CD4-positive, alpha-beta T cell (primary cell): Measurements from ENCODE around the gene MALAT1. TPM values are rescaled to one million over a fixed set of nuclear protein-coding genes. Genes with fewer than 3 reads are reported as not detected.

Source experiments
- ATAC-seq: fragments of 200-7000 bp; cut with Tn5 transposase; one replicate; pipeline ENCODE4 v1.10.0; 2022; ENCODE audit warnings: mild to moderate bottlenecking; ENCODE audit not compliant: poor library complexity
- CTCF ChIA-PET: fragments of 350-600 bp; sonication (Branson Sonifier 250); formaldehyde crosslinking; loops from one replicate; lab custom pipeline; 2021; ENCODE audit warnings: antibody characterized with exemption, inconsistent platforms; lab: Charles Lee
- POLR2A ChIA-PET: fragments of 350-600 bp; sonication (Branson Sonifier 250); formaldehyde crosslinking; loops from one replicate; lab custom pipeline; 2021; ENCODE audit warnings: antibody characterized with exemption, inconsistent platforms; lab: Charles Lee
- DNase-seq, 14 experiments: peaks; one replicate each; pipeline ENCODE4 v3.0.0-alpha.2; 2013 to 2020; ENCODE audit warnings: mixed read lengths in 2 of 14
- H3K27ac ChIP-seq, 2 donors: one replicate each; pipeline versions ENCODE4 v1.5.1 to v1.7.0; 2013; ENCODE audit warnings: low read length in 2 of 2, low read depth in 1 of 2, mild to moderate bottlenecking in 1 of 2
- H3K27me3 ChIP-seq, 2 experiments: 1 replicate in 1 of 2; 2 replicates in 1 of 2; pipeline versions ENCODE4 v1.6.1 to v1.7.0; 2013; ENCODE audit warnings: low read length in 2 of 2, control low read depth in 1 of 2, mild to moderate bottlenecking in 1 of 2, moderate library complexity in 1 of 2; ENCODE audit not compliant: insufficient read depth in 2 of 2, control insufficient read depth in 1 of 2
- H3K36me3 ChIP-seq: one replicate; pipeline ENCODE4 v1.6.1; 2013; ENCODE audit warnings: low read length, control low read depth; ENCODE audit not compliant: insufficient read depth
- H3K4me1 ChIP-seq: one replicate; pipeline ENCODE4 v1.6.1; 2013; ENCODE audit warnings: low read length, control low read depth; ENCODE audit not compliant: insufficient read depth
- H3K4me3 ChIP-seq: one replicate; pipeline ENCODE4 v1.5.1; 2013; ENCODE audit warnings: mild to moderate bottlenecking, low read length, moderate library complexity
- H3K9me3 ChIP-seq, 2 experiments: 1 replicate in 1 of 2; 2 replicates in 1 of 2; pipeline versions ENCODE4 v1.6.1 to v1.7.0; 2013; ENCODE audit warnings: low read length in 2 of 2, mild to moderate bottlenecking in 2 of 2, control low read depth in 1 of 2, moderate library complexity in 1 of 2; ENCODE audit not compliant: control insufficient read depth in 1 of 2, insufficient read depth in 1 of 2
- H3K27ac Mint-ChIP-seq: one replicate; pipeline ENCODE4 v1.8.0; 2020; ENCODE audit warnings: mixed read lengths
- H3K27me3 Mint-ChIP-seq: one replicate; pipeline ENCODE4 v1.8.0; 2021; ENCODE audit warnings: mixed read lengths
- H3K36me3 Mint-ChIP-seq: one replicate; pipeline ENCODE4 v1.8.0; 2021; ENCODE audit warnings: low read depth, mixed read lengths
- H3K4me1 Mint-ChIP-seq: one replicate; pipeline ENCODE4 v1.8.0; 2021; ENCODE audit warnings: low read depth, mixed read lengths
- H3K4me3 Mint-ChIP-seq: one replicate; pipeline ENCODE4 v1.8.0; 2020; ENCODE audit warnings: mild to moderate bottlenecking, mixed read lengths
- H3K9me3 Mint-ChIP-seq: one replicate; pipeline ENCODE4 v1.8.0; 2020; ENCODE audit warnings: mixed read lengths
- CTCF ChIP-seq: fragments of 200-600 bp; IDR thresholded peaks from one replicate; pipeline ENCODE4 v1.8.0; 2022; ENCODE audit warnings: antibody characterized with exemption, mild to moderate bottlenecking
- intact Hi-C, 2 experiments: fragments of 100-400 bp; cut with DNase I in 1 of 2; cut with micrococcal nuclease in 1 of 2; formaldehyde crosslinking; loops; one replicate each; pipeline versions ENCODE4 v1.15.1 to v1.9.0; 2023 to 2025; cut with DNase I, micrococcal nuclease
- total RNA-seq, 174 experiments: library from RNA in 2 of 174; stranded (reverse) in 2 of 174; gene quantifications; one replicate each; pipeline ENCODE4 v1.2.3 and lab custom pipeline; 2021 to 2026

MALAT1 gene
- total RNA-seq, 2 experiments from 2014 or later, result 31,509 to 32,316 TPM

DNA sequence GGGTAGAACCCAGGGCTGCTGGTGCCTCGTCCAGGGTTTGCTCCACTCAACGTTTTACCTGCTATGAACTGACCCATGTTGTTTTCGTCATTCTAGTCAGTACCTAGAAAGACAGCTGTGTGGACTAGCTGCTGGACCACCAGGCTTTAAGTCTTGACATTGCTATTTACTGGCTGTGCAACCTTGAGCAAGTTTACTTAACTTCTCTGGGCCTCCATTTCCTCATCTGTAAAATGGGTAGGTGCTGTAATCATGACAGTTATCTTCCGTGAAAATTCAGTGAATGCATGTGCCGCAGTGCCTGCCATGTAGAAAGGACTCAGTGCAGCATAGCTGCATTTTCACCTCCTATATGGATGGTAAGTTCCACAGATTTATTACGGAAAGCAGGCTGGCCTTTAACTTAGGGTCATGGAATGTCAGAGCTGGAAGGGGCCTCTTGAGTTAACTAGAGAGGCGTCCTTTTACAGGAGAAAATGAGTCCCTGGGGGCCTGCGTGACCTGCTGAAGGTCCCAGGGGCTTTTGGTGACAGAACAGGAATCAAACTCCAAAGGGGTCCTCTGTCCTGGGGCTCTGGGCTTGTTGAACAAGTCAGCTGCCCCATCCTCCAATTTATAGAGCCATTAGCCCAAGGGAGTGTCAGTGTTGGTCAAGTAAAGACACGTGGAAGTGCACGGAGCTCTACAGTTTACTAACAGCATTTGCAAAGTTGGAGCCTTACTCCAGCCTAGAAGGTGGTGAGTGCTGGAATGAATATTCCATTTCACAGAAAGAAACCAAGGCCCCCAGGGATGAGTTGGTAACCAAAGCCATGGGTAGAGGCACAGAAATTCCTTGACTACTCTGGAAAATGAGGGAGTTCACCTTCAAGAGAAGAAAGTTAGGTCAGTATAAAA, 12.0 kb upstream of the MALAT1 start:
- POLR2A ChIA-PET, result interaction anchor here (0.7 to 9.2 kb wide), 7 partner anchors 9 to 80 kb away, joined by 3 to 163 read pairs (median 7); partner anchors contain the start of gene MALAT1
- Mint-ChIP-seq H3K4me3 (no peak overlapping the region), H3K27ac (no peak overlapping the region)

DNA sequence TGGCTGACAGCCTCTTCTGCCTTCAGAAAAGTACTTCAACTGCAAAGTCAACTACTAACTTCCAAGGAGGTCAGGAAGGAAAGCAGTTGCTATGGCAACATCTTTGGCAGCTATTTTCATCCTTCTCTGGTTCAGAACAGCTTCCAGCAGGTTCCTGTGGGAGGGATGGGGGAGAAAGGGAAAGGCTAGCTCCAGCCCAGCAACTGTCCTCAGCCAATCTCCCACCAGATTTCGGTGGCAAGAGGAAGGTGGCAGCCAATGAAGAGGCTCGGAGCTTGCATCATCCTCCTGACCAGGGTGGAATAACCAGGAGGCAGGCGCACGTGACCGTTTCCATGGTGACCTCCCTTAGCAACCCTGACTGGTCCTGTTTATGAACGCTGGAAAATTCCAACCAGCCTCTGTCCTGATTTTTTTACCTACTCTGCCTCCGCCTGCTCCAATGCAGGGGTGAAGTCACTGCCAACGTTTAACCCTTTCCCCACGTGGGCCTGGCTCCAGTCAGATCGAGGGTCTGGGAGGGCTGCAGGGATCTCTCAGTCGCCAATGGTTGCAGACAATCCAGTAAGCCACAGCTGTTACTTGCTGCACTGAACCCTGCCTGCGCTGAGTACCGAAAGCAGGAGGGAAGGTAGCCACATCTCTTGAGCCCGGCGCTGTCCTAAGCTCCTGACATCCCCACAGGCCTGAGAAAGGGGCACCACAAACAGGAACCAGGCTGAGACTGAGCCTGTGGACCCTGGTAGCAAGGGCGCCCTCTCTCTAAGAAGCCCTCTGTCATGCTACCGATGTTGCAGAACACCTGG, 11.2 kb upstream of the MALAT1 start:
- DNase-seq, result peak in 4 of 14 experiments; percentile 34 to 80 (median 60)
- no peaks in the 10 kb centered on the region for H3K36me3 Mint-ChIP-seq
- peaks cover 24% of the 10 kb centered on the region for H3K4me1 Mint-ChIP-seq
- Histone ChIP-seq H3K36me3 (no peaks in the 10 kb centered on the region), H3K9me3 (no peaks in the 10 kb centered on the region), H3K27ac (no peak overlapping the region), H3K4me3 (no peak overlapping the region), H3K27me3 (no peaks in the 10 kb centered on the region), H3K4me1 (peaks cover 28% of the 10 kb centered on the region)
- no peak for TF ChIP-seq CTCF
- ChIA-PET POLR2A (interaction anchor here (0.7 to 9.2 kb wide), 13 partner anchors 10 to 81 kb away, joined by 3 to 163 read pairs (median 5); partner anchors contain the start of gene MALAT1), CTCF (interaction anchor here (1.2 kb wide), 1 partner anchor 106 kb away, joined by 3 read pairs; no protein-coding TSS in a partner anchor)
- peak; percentile 59 for ATAC-seq
- peak overlapping the region; percentile 58 for H3K27ac Mint-ChIP-seq
- peak overlapping the region; percentile 34 for H3K4me3 Mint-ChIP-seq
- H3K9me3 Mint-ChIP-seq, result no peaks in the 10 kb centered on the region
- intact Hi-C loops, result no loop called here
- H3K27me3 Mint-ChIP-seq, result no peaks in the 10 kb centered on the region

More for the DNA sequence above, 12.0 kb upstream of the MALAT1 start:
- H3K36me3 Mint-ChIP-seq, result no peaks in the 10 kb centered on the region
- intact Hi-C loops, result no loop called here
- TF ChIP-seq CTCF, result no peak
- Histone ChIP-seq H3K36me3 (no peaks in the 10 kb centered on the region), H3K4me1 (peaks cover 25% of the 10 kb centered on the region), H3K4me3 (no peak overlapping the region), H3K27ac (no peak overlapping the region), H3K9me3 (no peaks in the 10 kb centered on the region), H3K27me3 (no peaks in the 10 kb centered on the region)
- H3K9me3 Mint-ChIP-seq, result no peaks in the 10 kb centered on the region
- DNase-seq, result no peak
- H3K27me3 Mint-ChIP-seq, result no peaks in the 10 kb centered on the region
- CTCF ChIA-PET, result no interaction called here
- peaks cover 19% of the 10 kb centered on the region for H3K4me1 Mint-ChIP-seq
- no peak for ATAC-seq

DNA sequence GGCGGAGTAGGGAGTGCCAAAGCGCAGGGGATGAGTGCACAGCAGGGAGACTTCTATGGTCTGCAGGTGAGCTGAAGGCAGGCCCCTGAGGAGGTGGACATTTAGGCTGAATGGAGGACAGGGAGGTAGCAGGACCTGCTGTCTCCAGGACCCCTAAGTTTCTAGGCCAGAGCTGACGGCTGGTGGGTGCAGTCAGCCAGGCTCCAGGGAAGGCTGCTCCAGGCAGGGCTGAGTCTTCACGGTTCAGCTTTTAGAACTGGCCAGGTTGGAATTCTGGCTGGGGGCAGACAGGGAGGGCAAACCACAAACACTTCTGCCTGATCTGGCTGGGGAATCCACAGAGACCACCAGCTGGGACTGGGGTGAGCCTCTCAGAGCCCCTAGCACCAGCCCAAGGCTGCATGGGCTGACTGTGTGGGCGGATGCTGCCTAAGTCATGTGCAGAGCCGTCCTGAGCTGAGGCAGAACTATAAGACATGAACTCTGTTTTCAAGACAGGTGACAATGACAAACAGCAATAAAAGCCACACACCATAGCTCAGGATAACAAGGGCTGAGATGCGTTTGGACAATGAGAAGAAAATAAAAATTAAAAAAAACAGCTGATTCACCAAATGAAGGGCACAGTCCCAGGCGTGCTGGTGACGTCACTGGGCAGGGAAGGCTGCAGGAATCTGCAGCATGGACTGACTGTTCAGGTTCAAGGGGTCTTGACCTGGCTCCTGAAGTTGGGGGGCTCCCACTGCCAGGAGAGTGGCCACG, 10.4 kb upstream of the MALAT1 start:
- Mint-ChIP-seq H3K36me3 (no peaks in the 10 kb centered on the region), H3K4me3 (no peak overlapping the region), H3K27ac (peak overlapping the region; percentile 58), H3K27me3 (no peaks in the 10 kb centered on the region), H3K9me3 (no peaks in the 10 kb centered on the region), H3K4me1 (peaks cover 30% of the 10 kb centered on the region)
- H3K4me1 ChIP-seq, result peaks cover 28% of the 10 kb centered on the region
- ATAC-seq (peak; percentile 36), DNase-seq (peak in 1 of 14 experiments; percentile 15)
- no peaks in the 10 kb centered on the region for H3K9me3 ChIP-seq
- H3K36me3 ChIP-seq, result no peaks in the 10 kb centered on the region
- H3K4me3 ChIP-seq, result no peak overlapping the region
- ChIA-PET CTCF (interaction anchor here (1.2 kb wide), 1 partner anchor 107 kb away, joined by 3 read pairs; no protein-coding TSS in a partner anchor), POLR2A (interaction anchor here (0.7 to 9.2 kb wide), 9 partner anchors 10 to 72 kb away, joined by 3 to 163 read pairs (median 8); partner anchors contain the start of gene MALAT1)
- intact Hi-C loops, result no loop called here
- H3K27ac ChIP-seq, result no peak overlapping the region
- H3K27me3 ChIP-seq, result no peaks in the 10 kb centered on the region
- no peak for TF ChIP-seq CTCF
